ENCODE data around the gene CHIC2. TPM values are rescaled to one million over a fixed set of nuclear protein-coding genes. Genes with fewer than 3 reads are reported as not detected.

Gene CHIC2
- polyA plus RNA-seq, 1 donor from 2014 or later: 43.6 TPM

- H3K4me1 Mint-ChIP-seq: no peaks in the 10 kb centered on the region
- H3K4me3 Mint-ChIP-seq: no peak overlapping the region
- H3K36me3 Mint-ChIP-seq: no peaks in the 10 kb centered on the region
- H3K27me3 Mint-ChIP-seq: peaks cover 9% of the 10 kb centered on the region
- no peaks in the 10 kb centered on the region for H3K9me3 Mint-ChIP-seq
- H3K27ac Mint-ChIP-seq: no peak overlapping the region
Measured at GRCh38 chr4:54082168-54082567, 17.8 kb upstream of the CHIC2 start.

- no peak overlapping the region for H3K27ac Mint-ChIP-seq
- no peaks in the 10 kb centered on the region for H3K36me3 Mint-ChIP-seq
- no peak overlapping the region for H3K4me3 Mint-ChIP-seq
- no peaks in the 10 kb centered on the region for H3K4me1 Mint-ChIP-seq
- no peaks in the 10 kb centered on the region for H3K9me3 Mint-ChIP-seq
- H3K27me3 Mint-ChIP-seq: peaks cover 8% of the 10 kb centered on the region
Measured at GRCh38 chr4:54077812-54078211, 13.4 kb upstream of the CHIC2 start.

- H3K27ac Mint-ChIP-seq: no peak overlapping the region
- H3K4me1 Mint-ChIP-seq: no peaks in the 10 kb centered on the region
- no peaks in the 10 kb centered on the region for H3K36me3 Mint-ChIP-seq
- peaks cover 10% of the 10 kb centered on the region for H3K27me3 Mint-ChIP-seq
- H3K4me3 Mint-ChIP-seq: no peak overlapping the region
- no peaks in the 10 kb centered on the region for H3K9me3 Mint-ChIP-seq
Measured at GRCh38 chr4:54076673-54077072, 12.3 kb upstream of the CHIC2 start.

- H3K4me1 Mint-ChIP-seq: no peaks in the 10 kb centered on the region
- no peaks in the 10 kb centered on the region for H3K9me3 Mint-ChIP-seq
- no peak overlapping the region for H3K4me3 Mint-ChIP-seq
- no peaks in the 10 kb centered on the region for H3K36me3 Mint-ChIP-seq
- H3K27me3 Mint-ChIP-seq: peaks cover 10% of the 10 kb centered on the region
- H3K27ac Mint-ChIP-seq: no peak overlapping the region
Measured at GRCh38 chr4:54074381-54074780, 10.0 kb upstream of the CHIC2 start.

- H3K27me3 Mint-ChIP-seq: peaks cover 10% of the 10 kb centered on the region
- H3K4me1 Mint-ChIP-seq: no peaks in the 10 kb centered on the region
- H3K4me3 Mint-ChIP-seq: no peak overlapping the region
- no peaks in the 10 kb centered on the region for H3K36me3 Mint-ChIP-seq
- no peaks in the 10 kb centered on the region for H3K9me3 Mint-ChIP-seq
- peak overlapping the region in 1 of 3 donors; percentile 62 for H3K27ac Mint-ChIP-seq
Measured at GRCh38 chr4:54073271-54073880, 9.0 kb upstream of the CHIC2 start.

- H3K27me3 Mint-ChIP-seq: peaks cover 3% of the 10 kb centered on the region
- no peaks in the 10 kb centered on the region for H3K9me3 Mint-ChIP-seq
- H3K36me3 Mint-ChIP-seq: no peaks in the 10 kb centered on the region
- H3K4me1 Mint-ChIP-seq: peaks cover 7 to 20% (median 14%) of the 10 kb centered on the region in 3 donors
- H3K4me3 Mint-ChIP-seq: peak overlapping the region in 1 of 4 donors; percentile 77
- peak overlapping the region in 1 of 3 donors; percentile 49 for H3K27ac Mint-ChIP-seq
Measured at GRCh38 chr4:54067166-54067565, 2.8 kb upstream of the CHIC2 start.

- H3K27me3 Mint-ChIP-seq: peaks cover 3% of the 10 kb centered on the region
- H3K4me1 Mint-ChIP-seq: peaks cover 11 to 23% (median 17%) of the 10 kb centered on the region in 3 donors
Measured at GRCh38 chr4:54066718-54067129, 2.3 kb upstream of the CHIC2 start.

GRCh38 chr4:54066088-54066415 lies 1.6 kb upstream of the CHIC2 start:
- peaks cover 17 to 30% (median 23%) of the 10 kb centered on the region in 3 donors for H3K4me1 Mint-ChIP-seq
- peak overlapping the region in 1 of 3 donors; percentile 86 for H3K27ac Mint-ChIP-seq
- H3K4me3 Mint-ChIP-seq: peak overlapping the region in 3 of 4 donors; percentile 7 to 90 (median 82)
- H3K27me3 Mint-ChIP-seq: peaks cover 3% of the 10 kb centered on the region
- no peaks in the 10 kb centered on the region for H3K36me3 Mint-ChIP-seq
- no peaks in the 10 kb centered on the region for H3K9me3 Mint-ChIP-seq

More at GRCh38 chr4:54066718-54067129, 2.3 kb upstream of the CHIC2 start:
- Mint-ChIP-seq H3K27ac (peak overlapping the region in 1 of 3 donors; percentile 86), H3K36me3 (no peaks in the 10 kb centered on the region), H3K4me3 (peak overlapping the region in 1 of 4 donors; percentile 53), H3K9me3 (no peaks in the 10 kb centered on the region)

- H3K9me3 Mint-ChIP-seq: no peaks in the 10 kb centered on the region
- peak overlapping the region; percentile 82 to 92 (median 90) for H3K4me3 Mint-ChIP-seq
- H3K27me3 Mint-ChIP-seq: peaks cover 3% of the 10 kb centered on the region
- H3K27ac Mint-ChIP-seq: peak overlapping the region; percentile 85 to 98 (median 86)
- H3K36me3 Mint-ChIP-seq: no peaks in the 10 kb centered on the region
- H3K4me1 Mint-ChIP-seq: peaks cover 20 to 32% (median 27%) of the 10 kb centered on the region in 3 donors
Measured at GRCh38 chr4:54065282-54066087, 1.1 kb upstream of the CHIC2 start.

- no peaks in the 10 kb centered on the region for H3K27me3 Mint-ChIP-seq
- H3K4me1 Mint-ChIP-seq: peaks cover 29 to 40% (median 34%) of the 10 kb centered on the region in 3 donors
- H3K36me3 Mint-ChIP-seq: no peaks in the 10 kb centered on the region
- no peaks in the 10 kb centered on the region for H3K9me3 Mint-ChIP-seq
- peak overlapping the region; percentile 86 to 98 (median 96) for H3K27ac Mint-ChIP-seq
- peak overlapping the region; percentile 90 to 98 (median 94) for H3K4me3 Mint-ChIP-seq
Measured at GRCh38 chr4:54063737-54064316, 578 bp downstream of the CHIC2 start.

GRCh38 chr4:54063229-54063628 lies 1.2 kb downstream of the CHIC2 start:
- H3K9me3 Mint-ChIP-seq: no peaks in the 10 kb centered on the region
- H3K27ac Mint-ChIP-seq: peak overlapping the region; percentile 86 to 98 (median 96)
- H3K4me3 Mint-ChIP-seq: peak overlapping the region; percentile 90 to 98 (median 94)
- peaks cover 31 to 43% (median 37%) of the 10 kb centered on the region in 3 donors for H3K4me1 Mint-ChIP-seq
- no peaks in the 10 kb centered on the region for H3K27me3 Mint-ChIP-seq
- H3K36me3 Mint-ChIP-seq: no peaks in the 10 kb centered on the region

- H3K4me1 Mint-ChIP-seq: peaks cover 34 to 49% (median 46%) of the 10 kb centered on the region in 3 donors
- H3K36me3 Mint-ChIP-seq: no peaks in the 10 kb centered on the region
- peak overlapping the region; percentile 77 to 98 (median 91) for H3K4me3 Mint-ChIP-seq
- H3K9me3 Mint-ChIP-seq: no peaks in the 10 kb centered on the region
- H3K27me3 Mint-ChIP-seq: no peaks in the 10 kb centered on the region
- peak overlapping the region in 1 of 3 donors; percentile 86 for H3K27ac Mint-ChIP-seq
Measured at GRCh38 chr4:54062392-54062791, 2.0 kb downstream of the CHIC2 start.

- no peaks in the 10 kb centered on the region for H3K9me3 Mint-ChIP-seq
- H3K4me3 Mint-ChIP-seq: peak overlapping the region in 3 of 4 donors; percentile 58 to 90 (median 80)
- peak overlapping the region in 1 of 3 donors; percentile 46 for H3K27ac Mint-ChIP-seq
- H3K36me3 Mint-ChIP-seq: no peaks in the 10 kb centered on the region
- H3K4me1 Mint-ChIP-seq: peaks cover 39 to 53% (median 51%) of the 10 kb centered on the region in 3 donors
- H3K27me3 Mint-ChIP-seq: no peaks in the 10 kb centered on the region
Measured at GRCh38 chr4:54061873-54062272, 2.5 kb downstream of the CHIC2 start.

- Mint-ChIP-seq H3K36me3 (no peaks in the 10 kb centered on the region), H3K27ac (no peak overlapping the region), H3K27me3 (no peaks in the 10 kb centered on the region), H3K9me3 (no peaks in the 10 kb centered on the region), H3K4me3 (peak overlapping the region in 2 of 4 donors; percentile 50 to 90), H3K4me1 (peaks cover 43 to 61% (median 57%) of the 10 kb centered on the region in 3 donors)
Measured at GRCh38 chr4:54061067-54061466, 3.3 kb downstream of the CHIC2 start.

GRCh38 chr4:54060116-54060515 lies 4.3 kb downstream of the CHIC2 start:
- H3K27me3 Mint-ChIP-seq: no peaks in the 10 kb centered on the region
- H3K4me3 Mint-ChIP-seq: peak overlapping the region in 2 of 4 donors; percentile 10 to 69
- H3K4me1 Mint-ChIP-seq: peaks cover 49 to 63% (median 61%) of the 10 kb centered on the region in 3 donors
- H3K27ac Mint-ChIP-seq: no peak overlapping the region
- H3K9me3 Mint-ChIP-seq: no peaks in the 10 kb centered on the region
- H3K36me3 Mint-ChIP-seq: no peaks in the 10 kb centered on the region
